Kidney (tissue), 14 donors: ENCODE results near the gene PPP2R5E. TPM values are rescaled to one million over a fixed set of nuclear protein-coding genes. Genes with fewer than 3 reads are reported as not detected.

Source experiments
- DNase-seq, 5 donors: peaks; one replicate each; pipeline ENCODE4 v3.0.0-alpha.2; 2013 to 2020
- FAIRE-seq: peaks from 2 replicates; lab custom pipeline; 2012; peaks lifted over from hg19 to GRCh38; lab: Jason Lieb, UNC
- H3K27ac ChIP-seq, 2 donors: one replicate each; pipeline ENCODE4 v1.7.0; 2013; ENCODE audit warnings: low read depth in 2 of 2, low read length in 2 of 2, inconsistent platforms in 1 of 2
- H3K27me3 ChIP-seq: one replicate; pipeline ENCODE4 v1.7.1; 2013; ENCODE audit warnings: low read length, inconsistent platforms; ENCODE audit not compliant: control insufficient read depth, insufficient read depth
- H3K36me3 ChIP-seq, 3 donors: one replicate each; pipeline versions ENCODE4 v1.7.0 to v1.7.1; 2013; ENCODE audit warnings: low read length in 3 of 3, control low read depth in 1 of 3, inconsistent platforms in 1 of 3; ENCODE audit not compliant: insufficient read depth in 3 of 3, control insufficient read depth in 2 of 3
- H3K4me1 ChIP-seq, 3 donors: one replicate each; pipeline versions ENCODE4 v1.7.0 to v1.7.1; 2013; ENCODE audit warnings: low read length in 3 of 3, inconsistent platforms in 1 of 3, low read depth in 1 of 3; ENCODE audit not compliant: control insufficient read depth in 2 of 3, insufficient read depth in 2 of 3
- H3K4me3 ChIP-seq, 3 donors: one replicate each; pipeline versions ENCODE4 v1.7.0 to v1.8.1; 2013; ENCODE audit warnings: low read length in 3 of 3, control low read depth in 1 of 3, inconsistent platforms in 1 of 3
- H3K9ac ChIP-seq, 3 donors: one replicate each; pipeline versions ENCODE4 v1.7.0 to v1.7.1; 2013; ENCODE audit warnings: low read length in 3 of 3, control low read depth in 1 of 3, inconsistent platforms in 1 of 3
- H3K9me3 ChIP-seq, 3 donors: one replicate each; pipeline versions ENCODE4 v1.7.0 to v1.7.1; 2013; ENCODE audit warnings: low read length in 3 of 3, control low read depth in 1 of 3, inconsistent platforms in 1 of 3; ENCODE audit not compliant: control insufficient read depth in 2 of 3, insufficient read depth in 1 of 3
- CTCF ChIP-seq: IDR thresholded peaks from 3 replicates; pipeline ENCODE4 v1.5.1; 2012; ENCODE audit warnings: mild to moderate bottlenecking, moderate library complexity, borderline replicate concordance; ENCODE audit not compliant: insufficient read depth; ENCODE audit errors: extremely low read depth
- intact Hi-C: fragments of 100-400 bp; cut with DNase I; formaldehyde crosslinking; loops from one replicate; pipeline ENCODE4 v1.11.1; 2022
- polyA plus RNA-seq: library from polyadenylated mRNA; stranded (reverse); fragments of 350-450 nt; fragmentation: Illumina TruSeq; extraction: RNeasy Lipid Tissue Mini Kit (QIAGEN cat#74804); gene quantifications from one replicate; pipeline ENCODE4 v1.2.3, GENCODE V29; 2014; ENCODE audit warnings: low read depth, low replicate concordance; ENCODE audit not compliant: insufficient read depth
- total RNA-seq: library from RNA; stranded (reverse); fragmentation: NEBNext Ultra II Directional; extraction: Animal tissue kit (Norgen Biotek cat#: 25700); gene quantifications from one replicate; pipeline ENCODE4 v1.2.1, GENCODE V29; 2021
- donor health status: control.
- donor health status: control.
- donor health status: control.
- donor health status: control.
- donor health status: control.
- donor health status: DM: yes; HTN: yes; CAD: no.
- donor health status: Normal renal cell carcinoma (clear cell type).

Gene PPP2R5E
- total and polyA plus RNA-seq, 2 donors from 2014 or later: 9.7 to 46.5 TPM

- no peak for TF ChIP-seq CTCF
- H3K9me3 ChIP-seq: no peaks in the 10 kb centered on the region
- H3K27me3 ChIP-seq: no peaks in the 10 kb centered on the region
- no peak for FAIRE-seq
- H3K9ac ChIP-seq: no peak overlapping the region
- no peak overlapping the region for H3K4me3 ChIP-seq
- intact Hi-C loops: no loop called here
- DNase-seq: no peak
- no peak overlapping the region for H3K27ac ChIP-seq
- no peaks in the 10 kb centered on the region for H3K36me3 ChIP-seq
- no peaks in the 10 kb centered on the region for H3K4me1 ChIP-seq
Observed at GRCh38 chr14:63343878-63344277, 199.3 kb downstream of the PPP2R5E start.

- Histone ChIP-seq H3K4me1 (no peaks in the 10 kb centered on the region), H3K9ac (no peak overlapping the region), H3K27me3 (no peaks in the 10 kb centered on the region), H3K36me3 (no peaks in the 10 kb centered on the region), H3K4me3 (no peak overlapping the region), H3K9me3 (no peaks in the 10 kb centered on the region), H3K27ac (no peak overlapping the region)
- TF ChIP-seq CTCF: no peak
- DNase-seq: no peak
- no peak for FAIRE-seq
- intact Hi-C loops: no loop called here
Observed at GRCh38 chr14:63342371-63342770, 200.8 kb downstream of the PPP2R5E start.

GRCh38 chr14:63328787-63329737 is 214.1 kb downstream of the PPP2R5E start:
- H3K27ac ChIP-seq: no peak overlapping the region
- no peaks in the 10 kb centered on the region for H3K27me3 ChIP-seq
- intact Hi-C loops: no loop called here
- DNase-seq (no peak), FAIRE-seq (no peak)
- H3K4me1 ChIP-seq: no peaks in the 10 kb centered on the region
- no peaks in the 10 kb centered on the region for H3K9me3 ChIP-seq
- no peak overlapping the region for H3K4me3 ChIP-seq
- no peak overlapping the region for H3K9ac ChIP-seq
- no peaks in the 10 kb centered on the region for H3K36me3 ChIP-seq
- TF ChIP-seq CTCF: no peak
